HS-5 (cell line): ENCODE data around the gene ADAM15.

Experiments
- DNase-seq: peaks from one replicate; pipeline ENCODE4 v3.0.0-alpha.2; 2012; ENCODE audit warnings: low read depth

Gene ADAM15

DNA sequence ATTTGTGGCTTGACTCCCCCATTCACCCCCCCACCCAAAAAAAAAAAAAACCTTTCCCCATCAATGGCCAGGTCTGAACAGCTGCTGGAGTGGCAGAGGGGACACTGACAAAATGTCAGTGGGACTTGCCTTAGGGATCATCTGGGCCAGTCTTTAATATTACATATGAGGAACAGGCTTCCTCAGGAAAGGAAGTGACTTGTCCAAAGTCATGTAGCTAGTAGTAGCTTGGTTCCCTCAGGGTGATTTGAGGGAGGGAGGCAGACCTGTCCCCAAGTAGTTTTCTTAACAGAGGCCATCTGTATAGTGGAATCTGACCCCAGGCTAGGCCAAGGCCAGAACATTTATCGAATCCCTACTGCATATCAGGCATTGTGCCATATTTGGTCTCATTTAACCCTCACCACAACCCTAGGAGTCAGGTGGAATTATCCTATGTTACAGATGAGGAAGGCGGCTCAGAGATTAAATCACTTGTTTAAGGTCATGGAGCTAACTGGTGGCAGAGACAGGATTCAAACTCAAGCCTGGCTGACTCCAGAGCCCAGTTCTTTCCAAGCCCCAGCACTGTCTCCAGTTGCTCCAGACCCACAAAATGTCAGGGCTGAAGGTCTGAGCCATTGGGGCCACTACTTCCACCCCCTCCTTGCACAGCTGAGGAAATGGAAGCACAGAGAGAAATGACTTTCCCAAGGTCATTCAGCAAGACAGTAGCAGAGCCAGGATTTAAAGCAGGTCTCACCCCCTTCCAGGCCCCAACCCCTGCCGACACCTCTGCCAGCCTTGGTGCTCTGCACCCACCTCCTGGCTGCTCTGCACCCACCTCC is 38.1 kb upstream of the ADAM15 start:
- no peak for DNase-seq

DNA sequence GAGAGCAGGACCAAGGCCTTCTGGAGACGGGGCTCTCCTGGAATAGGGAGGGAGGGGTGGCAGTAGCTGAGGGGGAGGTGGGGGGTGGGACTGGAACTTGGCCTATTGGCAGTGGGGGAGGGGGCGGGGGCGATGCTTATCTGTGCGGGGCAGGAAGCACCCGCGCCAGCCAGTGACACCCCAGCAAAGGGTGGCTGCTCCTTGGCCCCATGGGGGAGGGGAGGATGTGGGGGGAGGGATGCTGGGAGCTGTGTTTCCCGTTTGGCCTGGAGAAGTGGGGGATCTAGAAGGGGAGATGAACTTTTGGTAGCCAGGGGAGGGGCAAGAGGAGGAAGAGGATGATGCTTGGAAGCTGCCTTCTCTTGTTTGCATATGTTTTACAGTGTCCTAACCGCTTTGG is 37.5 kb upstream of the ADAM15 start:
- DNase-seq, result no peak

DNA sequence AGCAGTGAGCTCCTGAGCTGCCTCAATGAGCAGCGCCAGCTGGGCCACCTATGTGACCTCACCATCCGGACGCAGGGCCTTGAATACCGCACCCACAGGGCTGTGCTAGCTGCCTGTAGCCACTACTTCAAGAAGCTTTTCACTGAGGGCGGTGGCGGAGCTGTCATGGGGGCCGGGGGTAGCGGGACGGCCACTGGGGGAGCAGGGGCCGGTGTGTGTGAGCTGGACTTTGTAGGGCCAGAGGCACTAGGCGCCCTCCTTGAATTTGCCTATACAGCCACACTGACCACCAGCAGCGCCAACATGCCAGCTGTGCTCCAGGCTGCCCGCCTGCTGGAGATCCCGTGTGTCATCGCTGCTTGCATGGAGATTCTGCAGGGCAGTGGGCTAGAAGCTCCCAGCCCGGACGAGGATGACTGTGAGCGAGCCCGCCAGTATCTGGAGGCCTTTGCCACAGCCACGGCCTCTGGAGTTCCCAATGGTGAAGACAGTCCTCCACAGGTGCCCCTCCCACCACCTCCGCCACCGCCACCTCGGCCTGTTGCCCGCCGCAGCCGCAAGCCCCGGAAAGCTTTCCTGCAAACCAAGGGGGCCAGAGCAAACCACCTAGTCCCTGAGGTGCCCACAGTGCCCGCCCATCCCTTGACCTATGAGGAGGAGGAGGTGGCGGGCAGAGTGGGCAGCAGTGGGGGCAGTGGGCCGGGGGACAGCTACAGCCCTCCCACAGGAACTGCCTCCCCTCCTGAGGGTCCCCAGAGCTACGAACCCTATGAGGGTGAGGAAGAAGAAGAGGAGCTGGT is 36.2 kb upstream of the ADAM15 start:
- DNase-seq, result no peak

DNA sequence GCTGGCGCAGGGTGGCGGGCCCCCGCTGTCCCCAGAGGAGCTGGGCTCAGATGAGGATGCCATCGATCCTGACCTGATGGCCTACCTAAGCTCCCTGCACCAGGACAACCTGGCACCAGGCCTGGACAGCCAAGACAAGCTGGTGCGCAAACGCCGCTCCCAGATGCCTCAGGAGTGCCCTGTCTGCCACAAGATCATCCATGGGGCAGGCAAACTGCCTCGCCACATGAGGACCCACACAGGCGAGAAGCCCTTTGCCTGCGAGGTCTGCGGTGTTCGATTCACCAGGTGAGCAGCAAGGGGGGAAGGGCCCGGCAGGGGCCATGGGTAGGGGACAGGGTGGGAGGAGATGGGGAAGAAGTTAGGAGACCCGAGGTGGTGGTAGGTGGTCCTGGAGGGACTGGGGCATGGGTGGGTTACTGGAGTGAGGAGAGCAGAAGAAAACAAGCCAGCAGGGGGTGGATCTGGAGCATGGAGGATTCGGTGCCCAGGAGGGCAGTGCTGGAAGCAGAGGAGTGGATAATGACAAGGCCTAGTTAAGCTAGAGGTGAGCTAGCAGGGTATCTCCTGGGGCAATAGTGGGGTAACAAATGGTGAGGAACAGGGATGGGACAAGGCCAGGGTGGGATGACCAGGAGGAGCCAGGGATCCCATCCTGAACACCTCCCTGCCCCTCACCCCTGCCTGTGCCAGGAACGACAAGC is 35.4 kb upstream of the ADAM15 start:
- no peak for DNase-seq

DNA sequence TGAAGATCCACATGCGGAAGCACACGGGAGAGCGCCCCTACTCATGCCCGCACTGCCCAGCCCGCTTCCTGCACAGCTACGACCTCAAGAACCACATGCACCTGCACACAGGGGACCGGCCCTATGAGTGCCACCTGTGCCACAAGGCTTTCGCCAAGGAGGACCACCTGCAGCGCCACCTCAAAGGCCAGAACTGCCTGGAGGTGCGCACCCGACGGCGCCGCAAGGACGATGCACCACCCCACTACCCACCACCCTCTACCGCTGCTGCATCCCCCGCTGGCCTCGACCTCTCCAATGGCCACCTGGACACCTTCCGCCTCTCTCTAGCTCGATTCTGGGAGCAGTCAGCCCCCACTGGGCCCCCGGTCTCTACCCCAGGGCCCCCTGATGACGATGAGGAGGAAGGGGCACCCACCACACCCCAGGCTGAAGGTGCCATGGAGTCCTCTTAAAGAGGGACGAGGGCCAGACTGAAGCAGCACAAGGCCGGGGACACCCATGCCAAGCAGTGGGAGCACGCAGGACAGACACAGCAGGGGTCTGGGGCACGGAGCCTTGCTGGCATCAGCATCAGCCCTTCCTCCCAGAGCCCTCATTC is 34.8 kb upstream of the ADAM15 start:
- DNase-seq, result no peak

DNA sequence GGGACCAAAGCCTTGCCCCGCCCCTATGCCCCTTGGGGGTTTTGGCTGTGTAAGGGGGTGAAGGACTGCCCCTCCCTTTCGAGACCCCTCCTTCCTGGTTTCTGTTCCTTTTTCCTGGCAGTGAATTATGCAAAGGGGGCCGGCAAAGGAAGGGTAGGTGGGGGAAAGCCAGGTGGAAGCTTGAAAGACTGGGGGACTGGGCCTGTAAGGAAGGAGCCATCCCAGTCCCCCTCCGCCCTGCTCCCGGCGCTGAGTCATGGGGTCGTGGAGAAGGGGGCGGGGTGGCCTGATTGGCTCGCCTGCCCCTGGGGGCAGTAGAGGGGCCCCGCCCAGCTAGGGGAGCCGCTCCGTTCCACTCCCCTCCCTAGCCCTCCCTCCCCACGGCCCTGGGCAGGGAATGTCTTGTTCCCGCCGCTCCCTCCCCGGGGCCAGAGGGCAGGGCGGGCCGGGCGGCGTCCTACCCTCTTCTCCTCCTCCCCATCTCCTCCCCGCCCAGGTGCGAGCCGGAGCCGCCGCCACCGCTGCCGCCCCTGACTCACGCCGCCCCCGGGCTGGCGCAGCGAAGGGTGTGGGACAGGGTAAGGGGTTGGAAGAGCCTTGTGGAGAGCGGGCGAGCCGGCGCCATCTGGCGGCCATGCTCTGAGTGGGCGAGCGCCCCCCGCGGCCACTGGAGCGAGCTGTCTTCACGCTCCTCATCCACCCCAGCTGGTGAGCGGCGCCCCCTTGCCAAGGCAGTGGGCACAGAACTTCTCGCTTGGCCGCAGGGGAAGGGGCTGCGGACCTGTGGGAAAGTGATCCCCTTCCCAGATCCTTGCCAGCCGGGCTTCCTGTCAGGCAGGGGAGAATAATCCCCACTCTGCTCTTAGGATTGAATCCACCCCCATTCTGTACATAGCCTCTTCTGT is 33.8 kb upstream of the ADAM15 start:
- peak; percentile 58 for DNase-seq

DNA sequence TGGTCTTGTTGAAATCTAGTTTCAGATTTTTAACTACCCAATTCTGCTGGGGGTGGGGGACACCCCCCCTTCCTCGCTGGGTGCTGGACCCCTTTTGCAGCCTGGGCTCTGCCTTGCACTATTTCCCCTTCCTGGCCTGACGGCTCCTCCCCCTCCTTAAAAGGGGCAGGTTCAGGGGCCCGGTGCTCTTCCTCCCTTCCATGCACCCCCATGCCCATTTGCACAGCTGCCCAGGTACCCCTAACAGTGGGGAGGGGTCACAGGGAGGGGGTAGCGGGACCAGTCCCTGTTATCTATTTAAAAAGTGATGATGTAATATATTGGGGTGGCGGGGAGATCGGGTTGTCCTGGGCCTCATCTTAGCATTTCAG is 33.2 kb upstream of the ADAM15 start:
- no peak for DNase-seq

DNA sequence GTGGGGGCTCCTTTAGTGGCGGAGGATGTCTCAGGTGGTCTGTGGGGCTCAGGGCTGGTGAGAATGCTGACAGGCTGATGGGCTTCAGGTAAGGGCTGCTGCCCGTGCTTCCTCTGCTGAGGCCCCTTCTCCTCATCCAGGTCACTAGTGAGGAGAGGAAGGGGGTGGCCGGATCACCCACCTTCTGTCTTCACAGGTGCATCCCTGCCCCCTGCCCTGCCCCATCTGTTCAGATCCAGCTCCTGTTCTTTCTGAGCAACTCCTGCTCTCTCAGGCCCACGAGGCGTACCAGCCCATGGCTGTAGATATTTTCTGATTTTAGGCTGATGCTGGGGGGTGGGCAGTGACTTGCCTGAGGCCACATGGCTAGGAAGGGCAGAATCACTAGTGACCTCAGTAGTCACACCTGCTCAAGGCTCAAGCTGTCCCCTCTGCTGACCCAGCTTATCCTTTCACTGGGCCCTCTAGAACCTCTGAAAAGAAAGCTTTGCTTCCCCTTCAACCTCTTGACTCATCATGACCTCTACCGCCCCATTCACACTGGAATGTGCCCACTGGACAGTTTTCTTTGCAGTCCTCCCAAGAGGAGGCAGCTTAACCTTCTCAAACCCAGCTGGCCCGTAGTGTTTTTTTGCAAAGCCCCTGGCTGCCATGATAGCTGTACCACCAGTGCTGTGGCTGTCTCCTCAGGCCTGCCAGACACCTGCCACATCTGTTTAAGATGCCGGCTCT is 32.3 kb upstream of the ADAM15 start:
- DNase-seq, result no peak

DNA sequence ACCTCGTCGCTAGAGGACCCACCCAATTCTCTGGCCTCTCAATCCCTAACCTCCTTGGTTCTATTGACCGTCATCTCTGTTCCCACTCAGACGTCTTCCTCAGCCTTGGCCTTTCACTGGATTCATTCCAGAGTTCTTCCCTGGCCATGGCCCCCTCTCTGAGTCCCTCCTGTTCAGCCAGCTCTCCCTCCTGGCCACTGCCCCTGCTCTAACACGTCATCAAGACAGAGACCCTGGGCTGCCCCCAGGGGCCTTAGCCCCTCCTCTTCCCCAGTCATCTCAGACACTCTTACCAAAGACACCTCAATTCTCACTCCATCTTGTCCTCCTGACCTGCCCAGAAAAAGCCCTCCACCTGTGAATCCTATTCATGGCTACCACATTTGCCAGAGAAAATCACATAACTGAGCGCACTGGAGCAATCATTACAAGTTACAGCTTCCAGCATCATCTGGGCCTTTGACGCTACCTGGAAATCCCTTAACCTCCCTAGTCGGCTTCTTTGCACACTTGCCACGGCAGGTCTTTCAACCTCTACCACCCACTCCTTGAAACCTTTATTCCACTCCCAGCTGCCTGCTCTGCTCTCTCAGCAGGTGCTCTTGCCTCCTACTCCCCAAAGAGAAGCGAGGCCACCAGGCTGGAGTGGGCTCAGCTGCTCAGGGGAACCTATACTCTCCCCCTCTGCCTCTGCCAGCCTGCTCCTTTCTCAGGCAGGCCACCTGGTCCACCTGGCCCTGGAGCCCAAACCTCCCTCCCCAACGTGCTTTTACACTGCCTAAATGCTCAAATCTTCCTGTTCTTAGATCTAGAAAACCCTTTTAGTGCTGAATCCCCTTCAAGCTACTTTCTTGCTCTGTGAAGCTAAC is 31.5 kb upstream of the ADAM15 start:
- no peak for DNase-seq

DNA sequence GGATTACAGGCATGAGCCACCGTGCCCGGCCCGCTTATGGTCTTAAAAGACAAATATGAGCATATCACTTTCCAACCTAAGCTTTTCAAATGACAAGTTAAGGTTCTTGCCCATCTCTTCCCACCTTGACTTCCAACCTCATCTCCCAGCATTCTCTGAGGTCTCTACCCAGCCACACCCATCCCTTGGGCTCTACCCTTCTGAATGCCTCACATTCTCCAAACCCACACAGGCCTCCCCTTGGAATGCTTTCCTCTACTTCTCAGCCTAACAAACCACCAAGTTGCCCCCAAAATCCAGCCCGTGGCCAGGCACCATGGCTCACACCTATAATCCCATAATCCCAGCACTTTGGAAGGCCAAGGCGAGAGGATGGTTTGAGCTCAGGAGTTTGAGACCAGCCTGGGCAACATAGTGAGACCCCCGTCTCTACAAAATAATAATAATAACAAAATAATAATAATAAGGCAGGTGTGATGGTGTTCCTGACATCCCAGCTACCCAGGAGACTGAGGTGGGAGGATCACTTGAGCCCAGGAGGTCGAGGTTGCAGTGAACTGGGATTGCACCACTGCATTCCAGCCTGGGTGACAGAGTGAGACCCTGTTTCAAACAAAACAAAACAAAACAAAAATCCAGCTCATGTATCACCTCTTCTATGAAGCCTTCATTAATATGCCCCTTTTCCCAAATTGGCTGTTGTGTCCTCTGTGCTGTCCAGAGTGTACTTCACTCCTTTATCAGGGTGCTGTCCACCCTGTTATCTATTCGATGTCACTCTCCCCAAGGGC is 28.8 kb upstream of the ADAM15 start:
- no peak for DNase-seq

DNA sequence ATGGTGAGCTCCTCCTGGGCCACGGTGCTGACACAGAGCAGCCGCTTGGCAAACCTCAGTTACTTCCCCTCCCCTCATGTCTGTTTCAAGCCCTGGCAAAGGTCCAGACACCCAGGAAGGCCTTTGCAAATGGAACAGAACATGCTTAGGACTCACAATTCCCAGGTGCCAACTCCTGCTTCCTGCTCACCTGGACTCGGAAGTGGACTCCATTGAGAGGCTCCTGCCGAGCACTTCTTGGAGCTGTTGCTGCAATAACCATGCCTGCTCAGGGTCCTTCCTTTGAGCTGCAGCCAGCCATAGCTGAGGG is 28.2 kb upstream of the ADAM15 start:
- no peak for DNase-seq

DNA sequence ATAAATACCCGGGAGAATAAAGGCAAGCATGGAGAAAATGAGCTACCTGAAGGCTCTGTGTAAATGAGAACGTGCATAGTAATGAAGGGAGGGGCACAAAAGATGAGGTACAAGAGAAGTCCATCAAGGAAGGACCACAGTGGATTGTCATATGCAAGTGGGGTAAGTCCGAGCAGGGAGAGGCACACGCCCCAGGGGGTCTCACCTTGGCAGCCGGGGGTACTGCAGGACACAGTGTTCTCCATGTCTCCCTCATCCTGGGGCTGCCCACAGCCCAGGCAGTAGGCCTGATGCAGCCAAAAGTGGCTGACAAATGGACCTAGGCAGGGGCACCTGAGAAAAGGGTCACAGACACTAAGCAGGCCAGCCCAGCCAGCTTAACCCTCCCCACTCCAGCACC is 27.5 kb upstream of the ADAM15 start:
- DNase-seq, result no peak

DNA sequence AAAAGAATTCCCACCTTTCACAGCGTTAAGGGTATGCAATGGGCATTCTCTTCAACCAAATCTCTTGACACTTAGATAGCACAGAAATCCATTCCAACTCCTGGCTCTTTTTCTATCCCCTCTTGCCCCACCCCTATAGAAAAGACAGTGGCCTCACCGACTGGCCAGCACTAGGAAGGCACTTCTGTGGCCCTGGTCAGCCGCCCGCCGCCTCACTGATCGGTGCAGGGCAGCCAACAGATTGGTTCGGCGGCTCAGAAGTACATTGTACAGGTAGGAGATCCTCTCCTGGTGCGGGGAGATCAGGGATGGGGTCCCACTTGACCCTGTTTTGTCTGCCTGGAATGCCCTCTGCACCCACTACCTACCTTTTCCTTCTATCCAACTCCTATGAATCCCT is 26.8 kb upstream of the ADAM15 start:
- DNase-seq, result no peak

DNA sequence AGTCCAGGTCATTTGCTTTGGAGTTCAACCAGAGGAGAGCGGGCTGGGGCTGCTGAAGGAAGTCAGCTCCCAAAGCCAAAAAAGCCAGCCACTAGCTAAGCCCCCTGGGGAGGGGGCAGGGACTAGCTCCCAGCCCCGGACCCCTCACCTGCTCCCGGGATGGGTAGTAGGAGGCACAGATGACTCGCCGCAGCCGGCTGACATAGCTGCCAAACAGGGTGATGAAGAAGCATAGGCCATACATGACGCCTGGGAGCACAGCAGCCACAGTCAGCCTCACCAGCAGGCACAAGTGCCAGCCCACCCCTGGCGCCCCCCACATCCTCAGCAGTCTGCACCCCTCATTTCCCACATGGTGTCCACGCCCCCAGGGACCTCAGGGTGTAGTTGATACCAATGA is 25.0 kb upstream of the ADAM15 start:
- DNase-seq, result no peak

DNA sequence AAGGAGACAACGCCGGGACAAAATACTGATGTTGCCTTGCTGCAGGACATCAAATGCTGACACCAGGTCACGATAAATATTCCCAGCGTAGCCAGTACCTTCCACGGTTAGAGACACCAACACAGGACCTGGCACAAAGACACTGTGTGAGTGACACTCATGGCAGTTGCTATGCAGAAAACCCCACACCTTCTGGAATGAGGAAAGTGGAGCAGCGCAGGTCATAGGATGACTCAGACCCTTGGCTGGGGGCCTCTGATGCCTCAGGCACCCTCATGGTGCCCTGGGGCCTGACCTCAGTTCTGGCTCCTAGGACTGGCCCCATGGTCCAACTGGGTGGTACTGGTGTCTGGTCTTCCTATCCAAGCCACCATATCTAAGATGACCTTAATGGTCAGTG is 24.5 kb upstream of the ADAM15 start:
- DNase-seq, result no peak

DNA sequence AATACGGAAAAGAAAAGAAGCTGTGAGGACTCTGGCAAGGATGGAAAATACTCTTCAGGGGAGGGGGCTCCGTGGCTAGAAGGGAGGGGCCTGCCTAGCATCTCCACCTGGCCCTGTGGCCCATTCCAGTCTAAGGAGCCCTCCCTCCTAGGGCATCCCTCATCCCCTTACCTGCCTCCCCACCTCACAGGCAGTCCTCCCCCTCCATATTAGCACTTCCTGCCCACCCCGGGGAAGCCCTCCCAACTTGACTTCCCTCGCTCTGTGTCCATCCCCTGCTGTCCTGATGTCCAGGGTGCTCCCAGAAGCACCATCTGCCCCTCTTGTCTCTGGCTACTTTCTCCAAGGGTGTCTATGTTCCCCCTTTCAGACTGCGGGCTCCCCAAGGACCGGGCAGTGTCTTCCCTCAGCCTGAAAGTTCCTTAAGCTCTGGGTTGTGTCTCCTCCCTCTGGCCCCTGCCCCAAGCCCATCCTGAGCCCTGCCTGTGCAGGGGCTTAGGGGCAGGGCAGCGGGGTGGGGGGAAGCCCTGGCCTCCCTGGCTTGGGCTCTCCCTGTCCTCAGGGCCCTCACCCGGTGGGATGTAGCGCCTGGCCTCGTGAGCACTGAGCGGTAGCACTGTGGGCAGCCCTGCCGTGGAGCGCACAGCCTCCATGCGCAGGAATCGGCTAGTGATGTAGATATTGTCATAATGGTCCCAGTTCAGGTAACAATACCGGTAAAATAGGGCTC is 21.4 kb upstream of the ADAM15 start:
- DNase-seq, result no peak

DNA sequence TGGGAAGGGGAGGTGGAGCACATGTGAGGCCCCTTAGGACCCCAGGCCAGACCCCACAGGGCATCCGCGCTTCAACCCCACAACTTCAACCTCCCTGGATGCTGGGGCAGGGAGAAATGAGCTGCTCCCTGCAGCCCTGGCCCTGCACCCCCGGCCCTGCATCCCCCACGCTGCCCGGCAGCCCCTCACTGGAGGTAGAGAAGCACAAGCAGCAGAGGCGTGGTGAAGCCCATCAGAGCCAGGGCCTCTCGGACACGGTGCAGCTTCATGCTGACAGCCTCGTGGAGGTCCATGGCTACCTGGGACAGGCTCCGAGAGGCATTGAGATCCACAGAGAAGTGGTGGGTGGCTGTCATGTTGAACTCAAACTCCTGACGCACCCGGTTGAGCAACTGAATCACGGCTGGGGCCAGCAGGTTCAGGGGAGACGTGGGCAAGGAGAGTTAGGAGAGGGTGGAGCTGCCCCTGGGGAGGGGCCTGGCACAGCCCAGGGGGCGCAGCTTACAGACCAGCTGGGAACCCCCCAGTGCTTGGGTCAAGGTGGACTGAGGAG is 20.8 kb upstream of the ADAM15 start:
- DNase-seq, result no peak

DNA sequence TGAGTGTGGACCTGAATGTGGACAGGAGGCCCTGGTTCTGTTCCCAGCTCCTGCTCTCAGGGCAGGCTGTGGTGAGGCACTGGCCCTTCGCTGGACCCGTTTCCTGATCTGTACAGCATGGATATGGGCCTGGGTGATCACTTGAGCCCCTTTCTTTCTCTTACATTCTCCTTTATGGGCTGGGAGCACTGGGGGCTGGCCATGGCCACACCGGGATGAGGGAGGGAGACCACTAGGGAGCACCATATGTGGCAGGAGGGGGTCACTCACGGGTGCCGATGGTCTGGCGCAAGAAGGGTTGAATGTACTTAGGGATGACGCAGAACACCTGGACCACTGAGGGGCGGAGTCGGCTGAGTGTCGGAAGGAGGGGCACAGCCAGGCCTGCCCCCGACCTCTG is 20.2 kb upstream of the ADAM15 start:
- no peak for DNase-seq
